ENCODE measurements around the gene ADAMTS17.

ADAMTS17 gene

DNA sequence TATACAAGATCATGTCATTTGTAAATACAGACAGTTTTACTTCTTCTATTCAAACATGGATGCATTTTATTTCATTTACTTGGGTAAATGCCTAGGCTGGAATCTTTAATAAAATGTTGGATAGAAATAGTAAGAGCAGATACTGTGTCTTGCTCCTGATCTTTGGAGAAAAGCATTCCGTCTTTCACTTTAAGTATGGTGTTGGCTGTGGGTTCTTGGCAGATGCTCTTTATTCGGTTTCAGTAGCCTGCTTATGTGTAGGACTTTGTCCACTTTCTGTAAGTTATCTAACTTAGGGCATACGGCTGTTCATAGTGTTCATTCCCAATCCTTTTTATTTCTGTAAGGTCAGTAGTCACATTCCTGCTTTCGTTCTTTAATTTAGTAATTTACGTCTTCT, 303.0 kb downstream of the ADAMTS17 start:
- no peak for DNase-seq

DNA sequence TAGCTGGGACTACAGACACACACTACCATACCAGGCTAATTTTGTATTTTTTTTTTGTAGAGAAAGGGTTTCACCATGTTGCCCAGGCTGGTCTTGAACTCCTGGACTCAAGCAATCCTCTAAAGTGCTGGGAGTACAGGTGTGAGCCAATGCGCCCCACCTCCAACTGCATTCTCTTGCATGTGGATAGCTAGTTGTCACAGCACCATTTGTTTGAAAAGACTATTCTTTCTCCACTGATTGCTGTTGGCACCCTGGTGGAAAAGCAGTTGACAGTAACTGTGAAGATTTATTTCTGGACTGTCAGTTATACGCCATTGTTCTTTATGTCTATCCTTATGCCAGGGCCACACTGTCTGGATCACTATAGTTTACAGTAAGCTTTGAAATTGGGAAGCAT, 303.9 kb downstream of the ADAMTS17 start:
- DNase-seq: no peak

DNA sequence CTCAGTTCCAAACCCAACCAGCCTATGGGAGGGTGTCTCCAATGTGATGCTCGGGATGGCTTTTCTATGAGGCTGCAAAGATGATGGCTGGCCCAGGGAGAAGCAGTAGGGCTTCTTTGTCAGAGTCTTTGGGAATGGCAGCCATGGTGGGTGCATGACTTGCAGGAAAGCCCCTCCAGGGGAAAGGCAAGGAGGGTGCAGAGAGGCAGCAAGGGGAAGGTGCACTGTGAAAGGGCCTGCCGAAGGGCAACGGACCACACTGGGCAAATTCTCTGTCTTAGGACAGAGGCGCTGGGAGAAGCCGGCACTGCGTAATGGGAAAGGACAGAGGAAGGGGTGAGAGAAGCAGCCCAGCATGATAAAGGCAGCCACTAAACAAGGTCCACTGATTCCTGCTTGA, 305.8 kb downstream of the ADAMTS17 start:
- DNase-seq: no peak

DNA sequence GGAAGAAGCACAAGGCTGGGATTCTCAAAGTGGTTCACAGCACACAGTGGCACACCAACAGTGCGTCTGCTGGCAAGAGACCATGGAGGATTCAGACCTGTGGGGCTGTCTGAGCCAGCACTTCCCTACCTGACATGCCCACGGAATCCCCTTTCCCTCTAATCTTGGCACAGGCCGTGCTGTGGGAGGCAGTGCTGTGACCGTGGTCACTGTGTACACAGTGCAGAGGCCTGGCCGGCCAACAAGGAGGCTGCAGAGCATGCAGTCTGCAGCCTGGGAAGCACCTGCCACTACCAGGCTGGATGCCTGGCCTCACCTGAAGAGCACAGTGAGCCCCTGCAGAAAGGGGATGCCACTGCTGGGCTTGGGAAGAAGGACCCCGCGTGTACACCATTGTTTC, 307.6 kb downstream of the ADAMTS17 start:
- no peak for DNase-seq

DNA sequence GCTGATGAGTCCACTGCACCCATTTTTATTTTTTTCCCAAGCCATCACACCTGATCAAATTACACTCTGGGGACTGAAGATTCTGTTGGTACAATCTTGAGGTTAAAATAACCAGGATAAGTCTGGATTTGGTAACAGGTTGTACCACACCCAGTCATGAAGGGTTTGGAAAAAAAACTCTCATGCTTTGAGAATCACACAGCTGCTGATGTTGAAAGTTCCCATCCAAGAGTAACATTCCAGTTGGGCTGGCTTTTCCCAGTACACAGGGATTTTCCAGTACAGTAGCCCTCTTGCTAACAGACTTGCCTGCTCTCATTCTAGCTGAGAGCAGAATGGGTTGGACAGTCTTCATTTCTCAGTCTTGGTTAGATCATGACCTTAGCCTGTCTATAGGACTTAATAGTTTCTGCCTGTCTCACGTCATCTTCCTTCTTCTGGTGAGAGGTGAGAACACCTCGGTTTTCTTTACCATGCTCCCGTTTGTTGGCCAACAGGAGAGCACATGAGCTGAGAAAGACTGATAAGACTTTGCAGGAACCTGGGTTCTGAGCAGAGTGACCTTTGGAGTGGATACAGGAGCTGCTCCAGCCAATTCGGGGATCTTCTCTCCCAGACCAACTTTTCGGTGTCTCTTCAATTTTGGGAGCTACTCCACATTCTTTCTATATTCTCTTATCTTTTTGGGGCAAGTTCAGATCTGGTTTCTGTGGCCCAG, 308.5 kb downstream of the ADAMTS17 start:
- no peak for DNase-seq

DNA sequence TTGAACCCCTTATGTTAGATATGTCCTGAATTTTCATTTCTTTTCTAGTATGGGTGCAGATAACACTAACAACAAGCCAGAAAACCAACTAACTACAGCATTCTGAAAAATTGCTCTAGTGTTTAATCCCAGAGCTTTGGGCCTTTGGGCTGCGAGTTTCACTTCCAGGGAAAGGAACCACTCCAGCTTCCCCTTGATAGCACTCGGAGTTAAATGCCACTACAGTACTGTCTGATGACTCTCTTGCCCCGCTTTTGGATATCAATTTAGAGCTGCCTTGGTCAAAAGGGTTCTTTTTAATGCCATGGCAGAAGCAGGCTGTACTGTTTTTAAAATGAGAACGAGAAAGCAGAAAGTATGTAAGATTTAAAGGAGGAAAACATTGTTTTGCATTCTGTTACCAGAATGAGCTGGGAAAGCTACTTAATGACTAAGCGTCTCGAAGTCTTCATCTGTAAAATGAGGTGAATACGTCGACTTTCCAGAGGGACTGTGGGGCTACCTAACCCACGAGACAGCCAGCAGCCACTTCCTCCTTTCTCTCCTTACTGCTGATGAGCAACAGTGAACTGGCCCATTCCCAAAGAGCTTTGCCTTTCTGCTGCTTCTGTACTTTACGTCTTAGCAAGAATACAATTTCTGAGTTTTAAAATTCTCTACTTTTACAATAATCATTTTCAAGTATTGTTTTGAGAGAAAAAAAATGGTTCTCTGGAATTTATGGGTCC, 309.3 kb downstream of the ADAMTS17 start:
- no peak for DNase-seq

DNA sequence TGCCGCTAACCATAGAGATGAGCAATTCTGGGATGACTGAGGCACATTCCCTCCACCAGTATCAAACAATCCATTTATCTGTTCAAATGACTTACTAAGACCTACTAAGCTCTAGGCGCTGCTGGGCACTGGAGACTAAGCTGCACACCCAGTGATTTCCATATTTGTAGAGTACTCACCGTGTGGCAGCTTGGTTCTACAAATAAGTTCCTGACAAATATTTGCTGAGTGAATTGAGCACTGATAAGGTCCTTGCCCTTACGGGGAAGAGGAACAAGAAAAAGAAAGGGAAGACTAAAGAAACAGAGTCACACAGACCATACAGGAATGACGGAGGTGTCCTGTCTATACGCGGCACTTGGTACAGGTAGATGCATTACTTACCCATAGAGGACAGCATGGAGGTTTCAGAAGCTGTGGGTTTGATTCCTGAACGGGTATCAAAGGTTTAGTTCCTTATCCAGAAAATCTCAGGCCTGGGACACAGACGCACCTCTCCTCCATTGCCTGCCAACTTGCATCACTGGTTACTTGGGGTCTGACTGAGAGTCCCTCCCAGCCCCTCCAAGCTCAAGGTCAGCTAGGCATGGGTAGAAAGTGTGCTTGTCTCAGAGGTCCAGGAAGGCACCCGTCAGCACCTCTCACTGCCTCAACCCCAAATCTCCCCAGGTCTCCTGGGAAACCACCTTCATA, 310.0 kb downstream of the ADAMTS17 start:
- DNase-seq: no peak

DNA sequence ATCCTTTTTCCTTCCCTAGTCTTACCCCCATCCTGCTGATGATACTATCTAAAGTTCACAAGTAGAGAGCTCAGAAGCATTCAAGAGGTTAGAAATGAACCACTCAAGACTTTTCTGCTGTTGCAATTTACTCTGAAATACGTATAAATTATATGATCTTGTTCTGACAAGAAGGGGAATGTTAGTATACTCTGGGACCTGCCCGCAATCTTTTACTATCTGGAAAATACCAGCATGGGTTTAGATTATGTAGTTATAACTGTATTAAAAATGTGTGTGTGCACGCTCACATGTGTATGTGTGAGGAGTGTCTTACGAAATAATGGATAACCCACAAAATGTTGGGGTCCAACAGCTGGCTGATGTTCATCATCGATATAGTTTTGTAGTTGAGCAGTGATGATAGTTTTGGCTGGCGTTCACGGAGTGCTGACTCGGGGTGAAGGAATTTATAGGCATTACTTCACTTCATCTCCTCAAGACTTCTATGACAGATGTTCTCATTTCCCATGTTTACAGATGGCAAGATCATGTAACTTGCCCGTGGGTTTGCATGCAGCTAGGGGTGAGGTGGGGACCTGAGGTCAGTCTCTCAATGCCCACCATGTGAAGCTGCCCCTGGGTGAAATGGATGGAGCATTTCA, 311.1 kb downstream of the ADAMTS17 start:
- DNase-seq: no peak

DNA sequence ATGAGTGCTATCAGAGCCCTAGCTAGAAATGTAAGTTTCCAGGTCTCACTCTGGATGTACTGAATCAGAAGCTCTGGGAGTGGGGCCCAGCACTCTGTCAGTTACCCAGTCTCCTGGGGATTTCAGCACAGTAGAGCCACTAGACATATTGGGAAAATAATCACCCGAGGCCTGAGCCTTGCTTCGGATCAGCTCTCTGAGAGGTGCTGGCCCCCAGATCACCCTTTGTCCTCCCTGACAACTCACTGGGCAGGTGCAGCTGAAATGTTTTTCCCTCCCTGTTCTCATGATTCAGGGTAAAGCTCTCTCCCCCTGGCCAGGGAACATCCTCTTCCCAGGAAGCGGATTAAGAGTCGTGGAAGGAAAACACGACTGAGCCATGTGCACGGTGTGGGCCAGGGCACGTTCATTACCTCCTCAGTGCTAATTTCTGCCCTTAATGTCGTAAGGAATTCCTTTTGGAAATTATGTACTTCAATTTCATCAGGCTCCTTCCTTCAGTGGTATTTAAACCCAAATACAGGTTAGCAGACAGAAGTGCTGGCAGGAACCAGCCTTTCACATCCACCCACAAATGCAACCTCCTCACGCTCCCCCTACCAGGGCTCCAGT, 311.8 kb downstream of the ADAMTS17 start:
- no peak for DNase-seq

DNA sequence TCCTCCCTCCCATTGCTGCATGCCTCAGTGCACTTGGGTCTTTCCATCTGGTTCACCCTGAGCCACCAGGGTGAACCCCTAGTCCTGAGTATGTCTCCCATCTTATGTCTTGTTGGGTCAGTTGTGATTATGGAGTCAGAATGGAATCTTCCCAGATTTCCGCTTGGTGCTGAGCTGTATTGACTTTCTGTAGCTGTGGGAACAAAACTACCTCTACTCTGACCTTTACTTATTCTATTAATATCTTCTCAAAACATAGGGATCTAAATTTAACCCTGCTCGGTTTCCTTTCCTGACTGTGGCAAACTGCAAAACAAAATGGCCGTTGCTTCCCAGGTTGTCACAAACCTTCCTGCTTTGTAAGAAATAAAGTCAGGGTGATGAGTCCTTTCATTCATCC, 312.7 kb downstream of the ADAMTS17 start:
- DNase-seq: no peak

DNA sequence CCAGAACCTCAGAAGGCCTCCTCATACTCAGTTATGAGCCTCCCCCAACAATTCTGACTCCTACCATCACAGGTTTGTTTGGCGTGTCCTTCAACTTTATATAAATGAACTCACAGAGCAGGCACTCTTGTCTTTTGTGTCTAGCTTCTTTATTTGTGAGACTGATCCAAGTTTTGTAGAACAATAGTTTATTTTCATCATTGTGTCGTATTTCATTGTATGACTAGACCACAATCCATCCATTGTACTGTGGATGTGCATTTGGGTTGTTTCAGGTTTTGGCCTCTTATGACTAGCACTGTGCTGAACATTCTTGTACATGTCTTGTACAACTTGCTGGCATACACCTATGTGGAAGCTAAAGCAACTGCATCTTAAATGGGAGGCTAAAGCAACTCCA, 315.7 kb downstream of the ADAMTS17 start:
- no peak for DNase-seq

DNA sequence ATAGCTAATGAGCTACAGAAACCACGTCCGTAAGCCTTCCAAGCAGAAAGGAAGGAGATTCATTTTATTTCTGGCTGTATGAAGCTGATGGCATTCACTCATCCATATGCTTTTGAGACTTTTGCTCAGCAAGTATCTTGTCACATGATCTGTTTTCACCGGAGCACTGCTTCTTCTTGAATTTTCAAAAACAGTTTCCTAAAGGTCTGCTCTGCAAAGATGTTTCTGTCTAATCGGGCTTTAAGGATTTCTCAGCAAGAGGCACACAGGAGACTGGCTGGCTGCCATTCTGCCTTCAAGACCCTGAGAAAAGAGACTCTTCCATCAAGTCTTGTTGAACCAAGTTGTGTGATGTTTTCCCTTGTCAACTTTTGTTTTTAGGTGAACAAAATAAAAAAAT, 319.0 kb downstream of the ADAMTS17 start:
- DNase-seq: no peak

DNA sequence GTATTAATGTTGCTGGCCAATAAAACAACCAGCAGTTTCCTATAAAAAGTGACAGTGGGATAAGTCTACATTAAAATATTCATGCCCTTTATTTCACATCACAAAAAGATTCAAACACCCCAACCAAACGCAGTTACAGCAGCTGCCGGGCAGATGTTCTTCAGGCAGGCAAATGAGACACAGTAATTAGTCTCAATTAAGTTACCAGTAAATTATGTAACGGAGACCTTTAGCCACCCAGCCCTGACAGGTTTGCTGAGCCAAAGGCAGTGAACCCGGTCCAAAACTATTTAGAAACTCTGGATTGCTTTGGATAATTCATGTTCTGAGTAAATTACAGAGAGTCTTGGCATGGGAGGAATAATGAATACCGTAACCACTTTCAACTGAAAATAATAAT, 319.4 kb downstream of the ADAMTS17 start:
- DNase-seq: no peak

DNA sequence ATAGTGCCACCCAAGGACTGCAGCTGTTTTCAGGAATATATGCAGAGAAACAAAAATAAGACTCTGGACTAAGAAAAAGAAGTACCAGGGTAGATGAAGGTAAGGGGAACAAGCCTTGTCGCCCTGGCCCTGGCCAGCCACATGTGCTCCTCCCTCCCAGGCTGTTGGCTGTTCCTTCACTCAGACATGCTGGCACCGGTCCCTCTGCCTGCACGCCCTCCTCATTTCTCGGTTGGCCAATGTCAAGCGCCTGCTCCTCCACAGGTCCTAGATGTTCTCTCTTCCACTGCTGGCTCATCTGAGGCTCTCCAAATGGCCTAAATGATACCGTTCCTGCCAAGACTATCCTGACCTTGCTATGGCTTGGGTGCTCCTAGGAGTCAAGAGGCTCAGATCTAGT, 320.1 kb downstream of the ADAMTS17 start:
- no peak for DNase-seq

DNA sequence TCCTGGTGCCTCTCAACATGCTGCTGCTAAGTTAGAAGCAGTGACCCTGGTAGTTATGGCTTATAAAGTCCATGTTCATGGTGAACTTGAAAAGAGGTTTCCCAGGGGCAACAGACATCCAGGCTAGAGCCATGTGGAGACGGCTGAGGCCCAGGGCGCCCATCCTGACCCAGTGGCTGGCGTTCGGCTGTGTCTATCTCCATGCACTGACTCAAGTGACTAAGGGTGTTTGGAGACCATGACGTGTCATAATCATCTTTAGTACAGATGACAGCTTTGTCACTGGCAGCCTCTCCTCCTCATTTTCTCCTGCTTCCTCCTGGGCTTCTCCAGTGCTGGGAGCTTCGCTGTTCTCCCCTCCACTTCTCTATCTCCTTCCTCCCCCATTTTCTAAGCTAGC, 321.2 kb downstream of the ADAMTS17 start:
- DNase-seq: no peak

DNA sequence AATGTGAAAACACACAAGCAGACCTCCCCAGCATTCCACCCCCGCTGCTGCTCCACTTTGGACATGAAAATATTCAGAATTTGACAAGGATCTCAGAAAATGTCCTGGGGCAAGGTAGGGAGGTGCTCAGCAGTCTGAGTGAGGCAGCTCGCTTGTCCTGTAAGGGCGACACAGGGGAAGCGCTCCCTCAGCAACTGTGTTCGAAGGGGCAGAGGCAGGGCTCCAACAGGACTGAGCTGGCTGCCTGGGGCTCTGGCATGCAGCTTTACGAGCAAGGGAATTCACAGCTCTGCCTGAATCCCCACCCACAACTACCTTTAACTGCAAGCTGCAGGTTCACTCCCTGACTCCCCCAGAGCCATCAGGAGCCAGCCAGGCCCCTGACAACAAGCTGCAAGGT, 321.6 kb downstream of the ADAMTS17 start:
- no peak for DNase-seq

DNA sequence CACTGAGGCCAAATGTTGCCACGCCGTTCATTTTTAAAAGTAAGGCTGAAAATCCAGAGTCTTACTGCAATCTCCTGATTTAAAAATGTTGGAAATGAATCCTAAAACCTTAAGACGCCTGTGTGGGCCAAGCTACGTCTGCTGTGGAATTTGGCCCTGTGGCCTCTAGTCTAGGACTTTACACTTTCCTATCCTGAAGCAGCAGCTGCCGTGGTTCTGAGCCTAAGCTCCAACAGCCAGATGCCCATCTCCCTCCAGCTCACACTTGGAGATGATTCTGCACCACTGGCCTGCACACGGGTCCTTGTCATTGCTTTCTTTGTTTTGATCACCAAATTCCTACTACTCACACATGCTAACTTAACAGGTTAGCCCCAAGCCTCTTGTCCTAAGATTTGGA, 322.2 kb downstream of the ADAMTS17 start:
- no peak for DNase-seq

DNA sequence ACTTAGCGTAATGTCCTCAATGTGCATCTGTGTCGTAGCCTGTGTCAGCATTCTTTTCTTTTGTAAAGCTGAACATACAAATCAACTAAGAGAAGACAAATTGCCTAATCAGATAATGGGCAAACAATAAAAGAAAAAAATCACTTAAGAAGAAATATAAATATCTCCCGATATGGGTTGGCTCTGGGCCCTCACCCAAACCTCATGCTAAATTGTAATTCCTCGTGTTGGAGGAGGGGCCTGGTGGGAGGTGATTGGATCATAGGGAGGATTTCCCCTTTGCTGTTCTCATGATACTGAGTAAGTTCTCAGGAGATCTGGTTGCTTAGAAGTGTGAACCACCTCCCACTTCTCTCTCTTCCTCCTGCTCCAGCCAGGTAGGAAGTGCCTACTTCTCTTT, 323.6 kb downstream of the ADAMTS17 start:
- DNase-seq: no peak

DNA sequence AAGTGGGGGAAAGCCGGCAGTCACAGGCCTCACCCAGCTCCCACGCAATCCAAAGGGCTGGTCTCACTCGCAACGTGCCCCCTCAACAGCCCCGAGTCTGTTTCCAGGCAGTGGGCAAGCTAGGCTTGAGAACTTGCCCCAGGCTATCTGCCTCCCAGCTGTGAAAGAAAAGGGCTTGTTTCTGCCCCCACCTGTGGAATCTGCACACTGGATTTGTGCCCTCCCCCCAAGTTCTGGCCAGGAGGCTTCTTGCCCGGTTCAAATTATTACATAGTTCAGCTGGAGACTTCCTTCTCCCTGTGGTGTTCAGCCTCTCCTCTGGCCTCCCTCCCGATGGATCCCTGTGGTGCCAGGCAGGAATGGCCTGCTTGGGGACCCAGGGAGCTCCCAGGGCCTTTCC, 324.6 kb downstream of the ADAMTS17 start:
- no peak for DNase-seq

DNA sequence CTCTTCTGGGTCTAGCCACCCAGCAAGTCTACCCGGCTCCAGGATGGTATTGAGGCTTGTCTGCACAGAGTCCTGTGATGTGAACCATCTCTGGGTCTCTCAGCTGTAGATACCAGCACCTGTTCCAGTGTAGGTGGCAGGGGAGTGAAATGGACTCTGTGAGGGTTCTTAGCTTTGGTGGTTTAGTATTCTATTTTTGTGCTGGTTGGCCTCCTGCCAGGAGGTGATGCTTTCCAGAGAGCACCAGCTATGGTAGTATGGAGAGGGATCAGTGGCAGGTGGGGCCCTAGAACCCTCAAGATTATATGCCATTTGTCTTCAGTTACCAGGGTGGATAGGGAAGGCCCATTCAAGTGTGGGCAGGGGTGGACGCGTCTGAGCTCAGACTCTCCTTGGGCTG, 325.1 kb downstream of the ADAMTS17 start:
- DNase-seq: no peak

DNA sequence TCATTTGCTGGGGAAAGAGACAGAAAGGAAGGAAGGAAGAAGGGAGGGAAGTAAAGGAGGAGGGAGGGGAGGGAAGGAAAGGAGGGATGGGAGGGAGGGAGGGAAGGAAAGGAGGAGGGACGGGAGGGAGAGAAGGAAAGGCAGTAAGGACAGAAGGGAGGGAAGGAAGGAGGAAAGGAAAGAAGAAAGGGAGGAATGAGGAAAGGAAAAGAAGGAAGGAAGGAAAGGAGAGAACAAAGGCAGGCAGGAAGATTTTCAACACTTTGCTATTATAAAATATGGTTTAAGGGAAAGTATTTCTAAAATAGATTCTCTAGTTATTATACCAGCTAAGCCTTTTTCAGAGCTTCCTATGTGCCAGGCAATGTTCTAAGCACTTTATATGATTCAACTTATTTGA, 330.5 kb downstream of the ADAMTS17 start:
- no peak for DNase-seq

DNA sequence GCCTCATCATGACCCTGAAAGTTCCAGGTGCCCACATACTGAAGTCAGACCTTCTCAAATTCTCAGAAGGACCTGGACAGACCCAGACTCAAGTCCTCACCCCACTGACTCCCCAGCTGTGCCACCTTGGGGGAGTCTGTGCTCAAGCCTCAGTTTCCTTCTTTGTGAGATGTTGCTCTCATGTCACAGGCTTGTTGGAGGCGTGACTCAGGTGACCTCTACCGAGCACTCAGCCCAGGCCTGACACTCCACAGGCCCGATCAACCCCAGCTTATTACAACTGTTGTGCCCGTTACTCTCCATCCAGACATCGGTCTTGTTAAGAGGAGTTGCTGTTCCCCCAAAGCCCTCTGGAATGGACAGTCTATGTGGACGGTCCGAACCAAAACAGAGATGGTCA, 332.4 kb downstream of the ADAMTS17 start:
- DNase-seq: no peak

DNA sequence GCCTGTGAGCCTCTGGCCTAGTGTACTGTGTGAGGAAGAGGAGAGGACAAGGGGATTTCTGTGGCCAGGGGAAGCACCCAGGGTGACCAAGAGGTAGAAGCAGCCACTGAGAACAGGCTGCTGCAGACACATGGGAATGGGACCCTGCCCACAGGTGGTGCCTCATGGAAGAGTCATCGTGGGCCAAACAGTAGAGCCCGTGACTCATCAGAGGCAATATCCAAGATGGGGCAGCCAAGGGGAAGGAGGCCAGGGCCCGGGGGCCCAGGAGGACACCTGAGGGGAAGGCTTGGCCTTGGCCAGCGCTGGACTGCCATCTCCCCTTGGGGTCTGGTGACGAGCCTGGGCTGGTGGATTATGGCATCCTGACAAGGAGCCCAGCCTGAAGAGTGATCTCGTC, 333.5 kb downstream of the ADAMTS17 start:
- DNase-seq: no peak

Measured in retina (tissue), 1 donor.